ENCODE results near the gene COL2A1.

The COL2A1 gene

GRCh38 chr12:48004053-48004941, at the start of gene COL2A1:
Gene COL2A1, minus strand, starts transcription at chr12:48004476. Its CDS starts 155 bp downstream, at chr12:48004321.
- peak; percentile 98 for DNase-seq

- DNase-seq = no peak
Measured at GRCh38 chr12:48053883-48054282, 49.6 kb upstream of the COL2A1 start.

GRCh38 chr12:48053122-48053521, 48.8 kb upstream of the COL2A1 start:
- DNase-seq = no peak

GRCh38 chr12:48051681-48052080, 47.4 kb upstream of the COL2A1 start:
- no peak for DNase-seq

- no peak for DNase-seq
Measured at GRCh38 chr12:48050174-48050573, 45.9 kb upstream of the COL2A1 start.

GRCh38 chr12:48045965-48046518, 41.8 kb upstream of the COL2A1 start:
- DNase-seq = no peak

- no peak for DNase-seq
Measured at GRCh38 chr12:48045061-48045846, 41.0 kb upstream of the COL2A1 start.

GRCh38 chr12:48044396-48044795, 40.1 kb upstream of the COL2A1 start:
- DNase-seq = no peak

GRCh38 chr12:48043771-48044170, 39.5 kb upstream of the COL2A1 start:
- no peak for DNase-seq

GRCh38 chr12:48041591-48042423, 37.5 kb upstream of the COL2A1 start:
- DNase-seq = peak; percentile 30

GRCh38 chr12:48040354-48040753, 36.1 kb upstream of the COL2A1 start:
- DNase-seq = peak; percentile 18

GRCh38 chr12:48039151-48039550, 34.9 kb upstream of the COL2A1 start:
- DNase-seq = no peak

GRCh38 chr12:48038085-48038484, 33.8 kb upstream of the COL2A1 start:
- no peak for DNase-seq

- peak; percentile 39 for DNase-seq
Measured at GRCh38 chr12:48037267-48037915, 33.1 kb upstream of the COL2A1 start.

- no peak for DNase-seq
Measured at GRCh38 chr12:48036818-48037217, 32.5 kb upstream of the COL2A1 start.

GRCh38 chr12:48034835-48035805, 30.8 kb upstream of the COL2A1 start:
- DNase-seq = no peak

GRCh38 chr12:48033451-48033850, 29.2 kb upstream of the COL2A1 start:
- DNase-seq = no peak

GRCh38 chr12:48032597-48032996, 28.3 kb upstream of the COL2A1 start:
- no peak for DNase-seq

- peak; percentile 14 for DNase-seq
Measured at GRCh38 chr12:48031135-48031960, 27.1 kb upstream of the COL2A1 start.

GRCh38 chr12:48030173-48030650, 25.9 kb upstream of the COL2A1 start:
- peak; percentile 79 for DNase-seq
